NCI-H2107 treated with DMSO at 0.1 percent for 48 hours (cell line): Measurements from ENCODE around the gene HCST.
"Not testable (repeated sequence)": the region's sequence is repeated elsewhere in the genome, so short reads cannot be mapped to it uniquely, and the experiment has no call there.

Experiments
- DNase-seq: peaks from one replicate; lab custom pipeline; 2025; ENCODE audit not compliant: unreplicated experiment; lab: John Stamatoyannopoulos, UW

Gene HCST

GRCh38 chr19:35903550-35904179 lies 1.3 kb downstream of the HCST start:
- DNase-seq, result peak; percentile 18

- DNase-seq, result no peak
Measured at GRCh38 chr19:35904311-35905068, 2.2 kb downstream of the HCST start.

GRCh38 chr19:35905178-35905727 lies 2.9 kb downstream of the HCST start:
- DNase-seq, result no peak

- no peak for DNase-seq
Measured at GRCh38 chr19:35907377-35907745, 5.0 kb downstream of the HCST start.

GRCh38 chr19:35908010-35908441 lies 5.7 kb downstream of the HCST start, which contains the start of gene TYROBP:
Gene TYROBP (minus strand): TSS chr19:35908295. CDS start chr19:35908228, 67 bp downstream.
- DNase-seq, result no peak

- no peak for DNase-seq
Measured at GRCh38 chr19:35908973-35909683, 6.8 kb downstream of the HCST start.

GRCh38 chr19:35909684-35910035 lies 7.3 kb downstream of the HCST start:
- no peak for DNase-seq

- not testable (repeated sequence) for DNase-seq
Measured at GRCh38 chr19:35910355-35910754, 8.0 kb downstream of the HCST start.

- DNase-seq, result no peak
Measured at GRCh38 chr19:35911173-35911572, 8.8 kb downstream of the HCST start.

- no peak for DNase-seq
Measured at GRCh38 chr19:35911790-35912189, 9.5 kb downstream of the HCST start.

- no peak for DNase-seq
Measured at GRCh38 chr19:35913589-35913988, 11.3 kb downstream of the HCST start.

GRCh38 chr19:35915443-35915842 lies 13.1 kb downstream of the HCST start:
- DNase-seq, result no peak

GRCh38 chr19:35919306-35919705 lies 17.0 kb downstream of the HCST start:
- no peak for DNase-seq

- no peak for DNase-seq
Measured at GRCh38 chr19:35921012-35921411, 18.7 kb downstream of the HCST start.

GRCh38 chr19:35925501-35925900 lies 23.2 kb downstream of the HCST start:
- no peak for DNase-seq

- no peak for DNase-seq
Measured at GRCh38 chr19:35928507-35928906, 26.2 kb downstream of the HCST start.

- DNase-seq, result no peak
Measured at GRCh38 chr19:35929876-35930275, 27.5 kb downstream of the HCST start.

GRCh38 chr19:35931161-35931873 lies 29.0 kb downstream of the HCST start:
- DNase-seq, result peak; percentile 99

GRCh38 chr19:35931874-35932202 lies 29.5 kb downstream of the HCST start:
- no peak for DNase-seq

GRCh38 chr19:35932291-35932936 lies 30.1 kb downstream of the HCST start:
- DNase-seq, result peak; percentile 35
